PC-3 (cell line): Measurements from ENCODE around the gene CCDC24.

Source experiments
- CTCF ChIP-seq: fragments of 300-600 bp; sonication (generic); conservative IDR thresholded peaks from 2 replicates; pipeline ENCODE4 v1.5.1; 2017; ENCODE audit warnings: antibody characterized with exemption, low read depth, mild to moderate bottlenecking, low read length
- EZH2 ChIP-seq: fragments of 300-600 bp; sonication (generic); IDR thresholded peaks from one replicate; pipeline ENCODE4 v1.6.1; 2017; ENCODE audit warnings: antibody characterized with exemption, mild to moderate bottlenecking, low read length; ENCODE audit not compliant: unreplicated experiment

DNA sequence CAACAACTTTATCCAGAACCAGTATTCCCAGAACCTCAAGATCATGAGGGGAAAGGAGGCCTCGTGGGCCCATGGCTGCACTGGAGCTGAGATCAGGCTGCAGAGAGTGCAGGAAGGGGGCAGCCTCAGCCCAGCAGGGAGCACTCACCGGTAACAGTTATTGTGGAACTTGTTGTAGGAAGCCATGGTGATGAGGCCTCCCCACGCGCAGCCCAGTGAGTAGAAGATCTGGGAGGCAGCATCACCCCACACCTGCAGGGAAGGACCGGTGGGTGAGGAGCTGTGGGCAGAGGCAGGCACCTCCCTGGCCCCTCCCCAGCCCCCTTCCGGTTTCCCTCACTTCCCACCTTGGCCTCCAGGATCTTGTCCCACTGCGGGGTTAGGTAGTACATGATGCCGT lies 10.8 kb downstream of the CCDC24 start:
- no peak for TF ChIP-seq EZH2
- TF ChIP-seq CTCF = no peak
